Stimulated activated CD4-positive, alpha-beta T cell treated with anti-CD3 and anti-CD28 coated beads, Interleukin-1b, Interleukin-23, amount 100 ng/mL, for 4 hours (primary cell): ENCODE results near the gene REEP3.
A peak's percentile ranks its signal among the peaks of the same experiment; 100 is the strongest.
"Not testable (repeated sequence)": the region's sequence is repeated elsewhere in the genome, so short reads cannot be mapped to it uniquely, and the experiment has no call there.

Experiments
- DNase-seq, 2 donors: peaks; one replicate each; pipeline ENCODE4 v3.0.0-alpha.2; 2020; ENCODE audit warnings: low read depth in 2 of 2

The REEP3 gene

DNA sequence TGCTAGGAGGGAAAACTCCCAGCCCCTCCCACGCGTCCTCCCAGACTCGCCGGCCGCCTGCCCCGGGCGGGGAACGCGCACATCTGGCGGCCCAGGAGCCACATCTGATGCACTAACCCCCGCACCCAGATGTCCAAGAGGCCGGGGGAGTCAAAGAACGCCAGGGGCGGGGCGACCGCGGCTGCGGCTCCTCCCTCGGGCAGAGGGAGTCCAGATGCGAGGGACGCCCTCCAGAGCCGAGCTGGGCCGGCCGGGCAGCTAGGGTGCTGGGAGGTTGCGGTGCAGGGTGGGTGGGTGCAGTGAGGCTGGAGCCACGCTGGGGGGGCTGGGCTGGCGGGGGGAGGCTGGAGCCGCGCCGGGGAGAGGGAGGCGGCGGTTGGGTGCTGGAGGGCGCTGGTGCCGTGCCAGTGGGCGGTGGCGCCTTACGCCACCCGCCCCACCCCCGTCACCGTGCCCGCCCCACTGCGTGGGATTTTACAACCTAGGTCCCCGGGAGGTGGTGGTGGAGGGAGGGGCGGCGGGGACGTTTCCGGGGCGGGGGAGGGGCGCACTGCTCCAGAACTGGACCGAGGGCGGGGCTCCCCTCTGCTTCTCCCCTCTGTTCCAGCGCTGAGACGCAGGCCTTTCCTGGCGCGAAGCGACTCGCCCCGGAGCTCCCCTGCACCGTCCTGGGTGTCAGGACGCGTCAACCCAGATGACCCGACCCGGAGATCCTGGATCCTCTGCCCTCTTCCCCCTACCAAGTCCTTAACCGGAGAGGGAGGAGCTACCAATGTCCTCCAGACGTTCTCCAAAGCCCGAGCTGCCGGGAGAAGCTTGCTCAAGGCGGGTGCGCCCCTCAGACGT is 109.1 kb downstream of the REEP3 start:
- DNase-seq = peak; percentile 74 to 76

DNA sequence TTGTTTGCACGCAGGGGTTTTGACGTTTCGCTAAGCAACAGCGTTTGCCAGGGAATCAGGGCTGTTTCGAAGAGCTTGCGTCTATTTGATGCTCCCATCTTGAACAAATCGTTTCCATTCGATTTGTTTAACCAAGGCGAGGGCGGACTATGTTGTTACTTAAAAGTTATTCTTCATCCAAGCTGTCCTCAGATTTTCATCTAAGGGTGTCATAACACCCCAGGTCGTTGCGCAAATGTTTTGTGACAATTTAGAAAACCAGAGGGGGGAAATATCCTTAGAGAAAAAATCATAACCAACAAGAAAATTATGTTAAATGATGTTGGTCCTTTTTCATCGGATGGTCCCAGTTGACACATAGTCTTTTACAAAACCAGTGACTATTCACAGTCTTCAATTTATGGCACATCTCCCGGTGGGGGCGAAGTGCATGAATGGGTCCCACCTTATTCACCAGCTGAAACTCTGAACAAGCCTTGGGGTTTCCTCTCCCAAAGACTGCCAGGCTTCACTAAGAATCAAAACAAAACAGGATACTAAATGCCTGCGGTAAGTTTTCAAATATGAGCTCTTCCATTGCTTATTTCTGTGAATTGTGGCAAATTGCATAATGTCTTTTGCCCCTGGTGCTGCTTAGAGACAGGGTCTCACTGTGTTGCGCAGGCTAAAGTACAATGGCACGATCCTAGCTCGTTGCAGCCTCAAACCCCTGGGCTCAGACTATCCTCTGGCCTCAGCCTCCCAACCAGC is 109.9 kb downstream of the REEP3 start:
- no peak for DNase-seq

DNA sequence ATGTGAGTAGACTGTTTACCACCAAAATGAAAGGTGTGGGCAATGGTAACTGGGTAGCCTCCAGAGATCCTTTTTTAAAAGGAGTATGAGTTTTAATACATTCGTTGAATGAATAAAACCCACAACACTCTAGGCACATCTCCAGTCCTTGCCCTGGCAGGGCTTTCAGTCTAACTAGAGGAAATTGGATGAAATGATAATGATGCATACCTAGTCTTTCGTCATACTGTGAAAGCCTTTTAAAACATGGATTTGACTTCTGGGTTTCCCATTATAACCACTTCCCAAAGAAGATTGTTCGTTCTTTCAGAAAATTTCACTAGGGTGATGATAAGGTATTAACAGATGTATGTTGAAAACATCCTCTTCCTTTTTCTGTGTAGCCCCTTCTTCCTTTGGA is 110.8 kb downstream of the REEP3 start:
- no peak for DNase-seq

DNA sequence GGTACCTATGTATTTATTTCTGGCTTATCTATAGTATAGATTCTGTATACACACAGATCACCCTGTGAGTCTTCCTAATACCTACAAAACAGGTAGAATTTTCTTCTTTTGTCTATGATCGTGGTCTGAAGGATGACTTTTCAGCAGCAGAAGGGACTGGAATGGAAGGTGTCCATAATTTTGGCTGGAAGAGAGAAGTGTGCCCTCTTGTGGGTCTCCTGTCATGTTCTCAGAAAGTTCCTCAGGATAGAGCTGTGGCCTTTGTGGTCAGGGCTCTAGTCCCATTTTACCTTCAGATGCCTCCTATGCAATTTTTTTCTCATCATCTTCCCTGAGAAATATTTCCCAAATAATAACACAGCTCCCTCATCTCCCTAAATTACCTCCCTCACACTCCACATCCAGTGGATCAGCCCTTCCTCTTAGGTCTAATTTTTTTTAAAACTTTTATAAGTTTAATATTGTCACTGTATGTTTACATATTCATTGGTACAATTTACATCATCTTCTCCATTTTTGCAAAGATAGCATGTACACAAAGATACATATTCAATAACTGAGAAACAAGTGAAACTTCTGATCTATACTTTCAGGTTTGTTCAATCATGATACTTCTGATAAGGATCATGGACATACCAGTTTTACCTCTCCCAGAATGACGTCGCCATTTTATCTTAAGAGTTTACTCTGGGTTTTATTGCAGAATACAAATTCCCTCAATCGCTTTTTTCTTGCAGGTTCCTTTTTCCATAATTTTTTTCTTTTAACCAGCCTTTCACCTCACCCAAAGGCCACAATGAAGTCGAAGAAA is 112.7 kb downstream of the REEP3 start:
- DNase-seq = no peak

DNA sequence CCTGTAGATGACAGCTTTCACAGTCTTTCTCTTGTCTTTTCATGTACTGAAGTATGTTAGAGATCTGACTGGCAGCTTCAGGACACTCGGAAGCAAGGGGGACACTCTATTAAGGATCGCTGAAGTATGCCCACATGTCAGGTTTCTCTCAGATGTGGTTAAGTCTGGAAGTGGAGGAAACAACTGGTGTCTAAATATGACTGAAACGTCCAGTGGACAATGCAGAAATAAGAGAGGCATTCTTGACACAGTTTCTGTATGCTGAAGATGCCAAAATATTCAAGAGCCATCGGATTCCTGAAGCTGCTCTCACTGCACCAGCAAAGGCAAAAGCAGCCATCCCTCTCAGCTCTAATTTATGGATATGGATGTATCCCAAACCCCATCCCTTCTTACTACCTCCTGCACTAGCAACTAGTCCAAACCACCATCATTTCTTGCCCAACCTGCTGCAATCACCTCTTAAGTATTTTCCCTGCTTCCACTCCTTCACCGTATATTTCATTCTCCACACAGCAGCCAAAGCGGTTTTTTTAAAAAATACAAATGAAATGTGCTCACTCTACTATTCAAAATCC is 113.4 kb downstream of the REEP3 start:
- DNase-seq = no peak

DNA sequence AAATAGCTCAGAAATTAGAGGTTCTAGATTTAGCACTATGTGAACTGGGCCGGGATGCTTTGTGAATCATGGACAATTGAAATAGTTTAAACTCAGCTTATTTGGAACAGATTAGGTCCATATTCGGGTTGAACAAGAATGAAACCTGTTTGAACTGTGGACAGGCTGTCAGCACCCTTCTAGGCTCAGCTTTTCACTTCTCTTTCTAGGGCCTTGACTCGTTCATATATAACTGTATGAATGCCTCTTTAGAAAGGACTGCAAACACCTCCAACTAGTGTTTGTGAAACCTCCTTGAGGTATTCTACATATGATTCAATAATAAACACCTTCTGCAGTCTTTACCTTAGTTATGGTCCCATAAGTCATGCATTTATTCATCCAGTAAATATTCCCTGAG is 115.6 kb downstream of the REEP3 start:
- DNase-seq = no peak

DNA sequence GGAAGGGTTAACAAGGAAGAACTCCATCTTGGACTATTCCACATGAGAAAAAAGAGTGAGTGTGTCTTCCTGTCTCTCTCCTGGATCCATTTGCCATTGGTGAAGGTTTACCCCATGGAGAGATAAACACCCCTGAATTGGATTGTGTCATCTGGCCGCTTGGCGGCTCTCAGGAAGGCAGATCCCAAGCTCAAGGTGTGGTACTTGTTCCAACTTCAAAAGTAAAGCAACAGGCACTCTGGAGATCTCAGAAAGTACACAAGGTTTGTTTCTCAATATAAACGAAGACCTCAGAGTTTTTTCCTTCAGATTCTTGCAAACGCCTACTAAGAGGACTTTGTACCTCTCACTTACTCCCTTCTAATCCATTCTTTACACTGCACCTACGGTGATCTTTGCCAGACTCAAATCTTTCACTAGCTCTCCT is 116.7 kb downstream of the REEP3 start:
- no peak for DNase-seq

DNA sequence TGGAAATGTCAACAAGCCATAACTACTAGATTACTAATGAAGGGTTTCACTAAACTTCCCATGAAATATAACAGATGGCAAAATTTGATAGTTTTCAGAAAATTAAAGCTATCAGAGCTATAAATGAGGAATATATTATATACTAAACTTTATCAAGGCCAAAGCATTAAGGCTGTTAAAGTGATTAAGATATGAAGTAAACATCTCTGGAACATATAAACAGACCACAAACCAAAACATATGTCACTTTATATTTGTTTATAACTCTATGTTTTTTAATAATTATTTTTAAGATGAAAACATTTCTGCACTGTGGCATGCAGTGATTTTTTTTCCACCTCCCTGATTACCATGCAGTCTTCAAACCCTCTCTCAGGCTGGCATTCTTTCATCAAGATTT is 120.2 kb downstream of the REEP3 start:
- DNase-seq = no peak

DNA sequence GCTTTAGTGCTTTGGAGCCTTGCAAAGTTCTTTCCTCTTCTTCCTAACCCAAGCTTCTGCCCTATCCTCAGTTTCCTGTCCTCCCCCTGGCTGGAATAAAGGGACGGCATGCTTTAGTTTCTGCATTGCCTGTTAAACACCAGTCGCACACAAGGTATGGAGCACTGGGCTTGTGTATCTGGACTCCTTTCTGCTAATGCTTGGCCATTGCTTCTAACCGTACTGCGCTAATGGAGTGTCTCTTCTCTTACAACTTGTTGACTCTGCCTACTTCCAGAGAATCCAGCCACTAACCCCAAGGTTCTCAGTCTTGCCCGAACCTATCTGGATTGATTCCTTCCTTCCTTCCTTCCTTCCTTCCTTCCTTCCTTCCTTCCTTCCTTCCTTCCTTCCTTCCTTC is 120.6 kb downstream of the REEP3 start:
- DNase-seq = no peak

DNA sequence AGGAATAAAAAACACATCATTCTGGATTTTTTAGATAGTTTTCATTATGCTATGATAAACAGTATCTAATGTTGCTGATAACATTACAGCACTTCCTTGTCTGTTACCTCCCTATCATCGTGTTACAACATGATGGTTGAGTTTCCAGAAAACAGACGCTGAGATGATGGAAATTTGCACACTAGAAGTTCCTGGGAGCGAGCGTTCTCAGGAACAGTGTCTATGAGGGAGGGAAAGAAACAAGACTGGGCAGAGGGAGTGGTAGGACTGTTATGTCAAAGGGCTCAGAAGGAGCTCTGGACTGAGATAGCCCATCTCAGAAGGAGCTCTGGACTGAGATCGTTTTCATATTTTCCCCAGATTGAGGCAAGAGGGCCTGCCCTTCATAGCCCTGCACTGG is 121.6 kb downstream of the REEP3 start:
- no peak for DNase-seq

DNA sequence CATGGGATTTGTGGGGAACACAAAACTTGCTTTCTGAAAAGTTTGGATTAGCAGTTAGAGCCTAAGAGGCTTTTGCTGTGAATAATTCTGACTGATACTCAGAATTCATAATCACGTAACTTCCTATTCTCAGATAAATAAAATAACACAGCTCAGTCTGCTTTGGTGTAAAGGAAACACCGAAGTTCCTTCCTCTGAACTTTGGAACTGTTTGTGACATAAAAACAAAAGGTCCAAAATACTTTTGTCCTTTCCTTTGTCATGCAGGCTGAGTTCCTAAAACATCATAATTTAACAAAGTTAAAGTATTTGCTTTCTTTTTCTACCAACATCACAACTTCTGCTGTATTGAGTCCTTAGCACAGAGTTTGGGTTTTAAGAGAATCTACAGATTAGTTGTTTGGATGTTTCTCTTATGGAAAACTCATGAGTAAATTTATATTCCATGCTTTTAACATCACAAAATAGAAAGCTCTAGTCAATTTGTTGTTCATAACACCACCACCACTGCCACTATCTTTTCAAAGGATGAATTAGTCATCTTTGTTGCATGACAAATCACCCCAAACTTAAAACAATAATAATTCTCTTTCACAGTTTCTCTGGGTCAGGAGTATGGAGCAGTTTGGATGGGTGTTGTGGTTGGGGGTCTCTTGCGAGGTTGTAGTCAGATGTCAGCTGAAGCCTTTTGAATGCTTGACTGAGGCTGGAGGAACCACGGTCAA is 123.4 kb downstream of the REEP3 start:
- DNase-seq = no peak

DNA sequence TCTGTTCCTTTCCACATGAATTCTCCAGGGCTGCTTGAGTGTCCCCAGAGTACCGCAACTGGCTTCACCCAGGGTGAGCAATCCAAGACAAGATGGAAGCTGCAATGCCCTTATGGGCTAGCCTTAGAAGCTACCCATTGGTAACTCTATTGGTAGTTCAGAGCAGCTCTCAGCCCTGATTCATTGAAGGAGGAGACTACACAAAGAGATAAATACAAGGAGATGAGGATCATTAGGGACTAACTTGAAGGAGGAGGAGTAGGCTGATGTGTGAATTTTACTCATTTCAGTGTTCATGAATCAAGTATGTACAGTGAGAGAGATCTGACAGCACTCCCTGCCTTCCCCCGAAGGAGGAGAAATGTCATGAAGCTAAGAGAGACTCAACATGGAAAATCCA is 124.0 kb downstream of the REEP3 start:
- no peak for DNase-seq

DNA sequence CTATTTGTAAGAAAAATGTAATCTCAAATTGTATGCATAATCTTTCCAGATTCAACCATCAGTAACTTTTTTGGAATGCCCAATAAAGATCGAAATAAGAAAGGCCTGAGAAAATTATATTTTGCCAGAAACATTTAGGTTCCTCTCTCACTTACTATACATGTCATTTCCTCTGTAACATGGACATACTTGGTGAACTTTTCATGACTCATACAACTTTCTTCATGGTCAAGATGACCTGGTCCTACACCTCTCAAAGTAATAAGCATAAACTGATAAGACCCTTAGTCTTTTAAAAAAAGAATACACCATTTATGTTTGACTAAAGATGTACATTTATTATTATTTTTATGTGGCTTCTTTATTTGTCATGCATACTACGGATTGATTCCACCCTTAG is 125.3 kb downstream of the REEP3 start:
- no peak for DNase-seq

DNA sequence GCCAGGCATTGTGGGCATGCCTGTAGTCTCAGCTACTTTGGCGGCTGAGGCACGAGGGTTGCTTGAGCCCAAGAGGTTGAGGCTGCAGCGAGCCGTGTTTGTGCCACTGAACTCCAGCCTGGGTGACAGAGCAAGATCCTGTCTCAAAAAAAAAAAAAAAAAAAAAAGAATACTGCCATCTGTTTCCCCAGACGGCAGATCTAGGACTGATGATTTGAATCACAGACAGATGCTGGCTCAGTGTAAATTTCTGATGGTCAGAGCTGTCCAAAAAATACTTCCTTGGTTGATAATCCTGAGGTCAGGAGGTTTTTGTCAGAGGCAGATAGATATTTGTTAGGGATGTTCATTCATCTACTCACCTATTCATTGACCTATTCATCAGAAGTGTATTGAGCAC is 130.7 kb downstream of the REEP3 start:
- no peak for DNase-seq

DNA sequence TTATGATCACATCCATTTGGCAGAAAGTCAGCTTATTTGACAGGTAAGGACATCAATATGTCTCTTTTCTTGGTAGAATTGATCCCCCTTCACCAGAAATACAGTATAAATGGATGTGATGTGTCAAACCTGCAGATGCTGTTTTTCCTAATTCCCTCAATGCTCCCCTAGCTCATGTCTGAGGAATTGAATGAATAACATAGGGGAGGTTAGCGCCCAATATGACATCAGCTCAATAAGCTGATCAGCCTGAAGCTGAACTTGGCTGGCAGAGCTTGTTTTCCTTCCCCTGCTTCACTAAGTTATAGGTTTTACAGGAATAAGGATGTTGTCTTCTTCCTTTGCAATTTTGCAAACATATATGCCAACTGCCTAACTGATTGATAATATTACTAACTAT is 132.5 kb downstream of the REEP3 start:
- DNase-seq = no peak

DNA sequence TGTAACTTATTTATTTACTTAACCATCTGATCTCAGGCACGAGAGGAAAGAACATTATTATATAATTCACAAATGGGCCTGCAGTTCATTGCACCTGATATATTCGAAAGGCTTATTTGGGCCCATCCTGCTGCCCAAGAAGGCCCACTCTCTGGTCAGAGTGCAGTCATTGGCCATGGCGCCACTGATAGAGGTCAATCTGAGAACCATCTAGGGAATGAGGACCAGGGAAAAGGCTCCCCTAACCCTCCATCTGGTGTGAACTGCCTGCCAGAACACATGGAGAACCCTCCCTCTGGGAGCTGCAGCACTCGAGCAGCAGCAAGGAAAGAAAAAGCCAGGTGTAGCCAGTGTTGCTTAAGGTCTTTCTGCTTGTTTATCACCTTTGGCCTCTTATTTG is 136.6 kb downstream of the REEP3 start:
- DNase-seq = no peak

DNA sequence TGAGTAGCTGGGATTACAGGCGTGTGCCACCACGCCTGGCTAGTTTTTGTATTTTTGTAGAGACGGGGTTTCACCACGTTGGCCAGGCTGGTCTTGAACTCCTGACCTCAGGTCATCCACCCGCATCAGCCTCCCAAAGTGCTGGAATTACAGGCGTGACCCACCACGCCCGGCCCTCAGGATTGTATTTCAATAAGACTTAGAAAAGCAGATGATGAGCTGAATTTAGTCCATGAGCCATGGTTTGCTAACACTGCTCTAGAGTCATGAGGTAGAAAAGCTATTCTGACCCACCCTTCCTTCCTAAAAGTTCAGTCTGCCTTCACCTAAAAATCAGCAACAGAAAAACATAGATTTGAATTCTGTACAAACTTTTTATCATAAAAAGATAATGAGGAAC is 139.7 kb downstream of the REEP3 start:
- DNase-seq = not testable (repeated sequence)

DNA sequence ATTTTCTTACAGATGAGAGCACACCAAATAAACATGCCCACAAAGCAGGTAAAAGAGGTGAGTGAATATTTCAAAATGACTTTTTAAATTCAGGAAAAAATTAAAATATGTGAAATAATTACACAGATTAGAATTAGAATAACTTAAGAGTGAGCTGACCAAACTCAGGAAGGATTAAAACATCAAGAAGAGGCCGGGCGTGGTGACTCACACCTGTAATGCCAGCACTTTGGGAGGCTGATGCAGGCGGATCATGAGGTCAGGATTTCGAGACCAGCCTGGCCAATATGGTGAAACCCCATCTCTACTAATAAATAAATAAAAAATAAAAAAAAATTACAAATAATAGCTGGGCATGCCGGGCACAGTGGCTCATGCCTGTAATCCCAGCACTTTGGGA is 140.1 kb downstream of the REEP3 start:
- DNase-seq = no peak

DNA sequence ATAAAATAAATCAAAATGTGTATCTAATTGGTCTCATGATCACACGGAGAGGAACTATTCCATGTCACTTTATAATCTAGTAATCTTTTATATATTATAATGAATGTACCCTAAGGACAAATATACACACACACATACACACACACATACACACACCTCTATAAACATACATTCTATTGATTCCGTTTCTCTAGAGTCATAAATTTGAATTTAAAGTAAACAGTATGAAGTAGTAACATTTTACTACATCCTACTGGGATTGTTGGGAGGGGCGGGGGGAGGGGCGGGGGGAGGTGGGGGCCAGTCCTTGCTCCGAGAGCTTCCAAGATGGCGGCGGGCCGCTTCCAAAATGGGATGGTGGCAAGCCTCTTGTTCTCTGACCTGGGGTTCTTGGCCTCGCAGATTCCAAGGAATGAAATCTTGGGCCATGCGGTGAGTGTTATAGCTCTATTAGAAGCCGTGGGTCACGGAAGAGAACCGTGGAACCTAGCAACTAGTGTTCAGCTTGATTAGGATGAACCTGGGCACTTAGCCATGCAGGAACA is 143.2 kb downstream of the REEP3 start:
- DNase-seq = no peak

DNA sequence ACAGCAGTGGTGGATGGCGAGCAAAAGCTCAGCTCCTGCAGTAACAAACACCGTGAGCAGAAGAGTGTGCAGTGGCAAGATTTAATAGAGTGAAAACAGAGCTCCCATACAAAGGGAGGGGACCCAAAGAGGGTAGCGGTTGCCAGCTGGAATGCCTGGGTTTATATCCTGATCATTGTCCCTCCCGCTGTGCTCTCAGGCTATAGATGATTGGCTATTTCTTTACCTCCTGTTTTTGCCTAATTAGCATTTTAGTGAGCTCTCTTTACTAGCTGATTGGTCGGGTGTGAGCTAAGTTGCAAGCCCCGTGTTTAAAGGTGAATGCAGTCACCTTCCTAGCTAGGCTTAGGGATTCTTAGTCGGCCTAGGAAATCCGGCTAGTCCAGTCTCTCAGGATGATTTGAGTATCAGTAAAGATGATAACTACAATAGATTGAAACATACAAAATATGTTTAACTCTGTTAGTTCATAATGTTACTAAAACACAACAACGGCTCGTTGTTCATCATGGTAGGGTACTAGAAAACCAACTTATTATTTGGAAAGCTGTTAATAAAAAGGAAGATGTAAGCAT is 143.9 kb downstream of the REEP3 start:
- DNase-seq = not testable (repeated sequence)

DNA sequence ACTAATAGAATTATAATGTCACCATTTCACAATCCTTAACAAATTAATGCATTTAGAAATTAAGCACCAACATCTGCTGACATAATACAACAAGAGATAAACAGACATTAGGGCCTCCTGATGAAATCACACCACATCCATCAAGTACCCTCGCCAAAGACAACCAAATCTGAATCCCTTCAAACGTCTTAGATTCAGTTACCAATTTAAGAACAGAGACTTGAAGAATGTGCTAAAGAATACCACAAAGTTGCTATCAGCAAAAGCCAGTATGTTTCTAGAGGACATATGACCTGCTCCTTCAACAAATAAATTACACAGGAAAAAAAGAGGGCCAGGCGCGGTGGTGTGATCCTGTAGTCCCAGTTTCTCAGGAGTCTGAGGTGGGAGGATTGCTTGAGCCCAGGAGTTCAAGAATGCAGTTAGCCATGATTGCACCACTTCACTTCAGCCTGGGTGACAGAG is 144.5 kb downstream of the REEP3 start:
- no peak for DNase-seq
